ENCODE measurements around the gene LSM11.

LSM11 gene

GRCh38 chr5:157778121-157778805, 34.8 kb downstream of the LSM11 start:
- DNase-seq, result no peak

GRCh38 chr5:157779221-157779620, 35.7 kb downstream of the LSM11 start:
- DNase-seq, result no peak

- DNase-seq, result no peak
These were observed 42.3 kb downstream of the LSM11 start for GRCh38 chr5:157785801-157786200.

GRCh38 chr5:157793301-157793700, 49.8 kb downstream of the LSM11 start:
- no peak for DNase-seq

- DNase-seq, result no peak
These were observed 56.1 kb downstream of the LSM11 start for GRCh38 chr5:157799578-157799977.

GRCh38 chr5:157800137-157800536, 56.6 kb downstream of the LSM11 start:
- DNase-seq, result no peak

- DNase-seq, result no peak
These were observed 59.2 kb downstream of the LSM11 start for GRCh38 chr5:157802736-157803135.

GRCh38 chr5:157808043-157808442, 64.5 kb downstream of the LSM11 start:
- DNase-seq, result no peak

Measured in CD4-positive, alpha-beta T cell treated with Interleukin-17A for 1 hour (primary cell).